AG04449 (cell line): ENCODE results near the gene BACH2.
"Not testable (repeated sequence)": the region's sequence is repeated elsewhere in the genome, so short reads cannot be mapped to it uniquely, and the experiment has no call there.

Experiments
- CTCF ChIA-PET: fragments of 350-600 bp; formaldehyde crosslinking; extraction: SDS; loops from one replicate; lab custom pipeline; 2021; ENCODE audit warnings: antibody characterized with exemption; lab: Yijun Ruan, JAX
- POLR2A ChIA-PET: fragments of 400-600, 350-600 bp; formaldehyde crosslinking; extraction: SDS; loops from one replicate; lab custom pipeline; 2020; ENCODE audit warnings: antibody characterized with exemption, inconsistent platforms; lab: Yijun Ruan, JAX
- DNase-seq: peaks from one replicate; pipeline ENCODE4 v3.0.0-alpha.2; 2010; ENCODE audit warnings: low read depth, low spot score
- H3K4me3 ChIP-seq: 2 replicates; pipeline ENCODE4 v1.5.1; 2011; ENCODE audit warnings: low read depth, mild to moderate bottlenecking, control low read depth, low read length
- TF ChIP-seq, protein P1 (sequence below): IDR thresholded peaks from one replicate; pipeline ENCODE4 v1.5.1; 2011; ENCODE audit warnings: mild to moderate bottlenecking, moderate library complexity, low read length, control low read depth, inconsistent platforms; ENCODE audit not compliant: insufficient read depth; ENCODE audit errors: missing control alignments

The BACH2 gene

GRCh38 chr6:90296341-90297114, at the start of gene BACH2:
BACH2 (minus strand) TSS chr6:90296843; CDS start chr6:90008844, 287,999 bp downstream.
- peak within 1 kb of the TSS; percentile 62 for H3K4me3 ChIP-seq
- TF ChIP-seq, protein P1, sequence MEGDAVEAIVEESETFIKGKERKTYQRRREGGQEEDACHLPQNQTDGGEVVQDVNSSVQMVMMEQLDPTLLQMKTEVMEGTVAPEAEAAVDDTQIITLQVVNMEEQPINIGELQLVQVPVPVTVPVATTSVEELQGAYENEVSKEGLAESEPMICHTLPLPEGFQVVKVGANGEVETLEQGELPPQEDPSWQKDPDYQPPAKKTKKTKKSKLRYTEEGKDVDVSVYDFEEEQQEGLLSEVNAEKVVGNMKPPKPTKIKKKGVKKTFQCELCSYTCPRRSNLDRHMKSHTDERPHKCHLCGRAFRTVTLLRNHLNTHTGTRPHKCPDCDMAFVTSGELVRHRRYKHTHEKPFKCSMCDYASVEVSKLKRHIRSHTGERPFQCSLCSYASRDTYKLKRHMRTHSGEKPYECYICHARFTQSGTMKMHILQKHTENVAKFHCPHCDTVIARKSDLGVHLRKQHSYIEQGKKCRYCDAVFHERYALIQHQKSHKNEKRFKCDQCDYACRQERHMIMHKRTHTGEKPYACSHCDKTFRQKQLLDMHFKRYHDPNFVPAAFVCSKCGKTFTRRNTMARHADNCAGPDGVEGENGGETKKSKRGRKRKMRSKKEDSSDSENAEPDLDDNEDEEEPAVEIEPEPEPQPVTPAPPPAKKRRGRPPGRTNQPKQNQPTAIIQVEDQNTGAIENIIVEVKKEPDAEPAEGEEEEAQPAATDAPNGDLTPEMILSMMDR = peak; percentile 23
- POLR2A ChIA-PET = interaction anchor here (1.3 kb wide), 1 partner anchor 78 kb away, joined by 3 read pairs; no protein-coding TSS in a partner anchor
- DNase-seq = no peak
- CTCF ChIA-PET = interaction anchor here (1.0 to 1.8 kb wide), 8 partner anchors 13 to 356 kb away, joined by 3 to 8 read pairs (median 4); no protein-coding TSS in a partner anchor

GRCh38 chr6:90343576-90343975, 46.9 kb upstream of the BACH2 start:
- CTCF ChIA-PET = interaction anchor here (0.7 to 2.1 kb wide), 6 partner anchors 8 to 50 kb away, joined by 3 to 8 read pairs (median 4); no protein-coding TSS in a partner anchor
- TF ChIP-seq, protein P1 = no peak
- DNase-seq = no peak
- POLR2A ChIA-PET = no interaction called here
- H3K4me3 ChIP-seq = no peak overlapping the region

- CTCF ChIA-PET = no interaction called here
- POLR2A ChIA-PET = no interaction called here
- no peak for DNase-seq
- TF ChIP-seq, protein P1 = no peak
- H3K4me3 ChIP-seq = no peak overlapping the region
These were observed 41.8 kb upstream of the BACH2 start for GRCh38 chr6:90338409-90338808.

- H3K4me3 ChIP-seq = no peak overlapping the region
- ChIA-PET POLR2A (no interaction called here), CTCF (no interaction called here)
- DNase-seq = no peak
- TF ChIP-seq, protein P1 = no peak
These were observed 39.8 kb upstream of the BACH2 start for GRCh38 chr6:90336388-90336947.

DNA sequence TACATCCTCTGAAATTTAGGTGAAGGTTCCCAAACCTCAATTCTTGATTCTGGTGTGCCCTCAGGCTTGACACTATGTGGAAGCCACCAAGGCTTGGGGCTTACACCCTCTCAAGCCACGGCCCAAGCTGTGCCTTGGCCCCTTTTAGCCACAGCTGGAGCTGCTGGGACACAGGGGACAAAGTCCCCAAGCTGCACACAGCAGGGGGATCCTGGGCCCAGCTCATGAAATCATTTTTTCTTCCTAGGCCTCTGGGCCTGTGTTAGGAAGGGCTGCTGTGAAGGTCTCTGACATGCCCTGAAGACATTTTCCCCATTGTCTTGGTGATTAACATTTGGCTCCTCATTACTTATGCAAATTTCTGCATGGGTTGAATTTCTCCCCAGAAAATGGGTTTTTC, 37.3 kb upstream of the BACH2 start:
- ChIA-PET CTCF (no interaction called here), POLR2A (no interaction called here)
- TF ChIP-seq, protein P1 = no peak
- H3K4me3 ChIP-seq = no peak overlapping the region
- no peak for DNase-seq

GRCh38 chr6:90332978-90333543, 36.4 kb upstream of the BACH2 start:
- DNase-seq, POLR2A ChIA-PET, CTCF ChIA-PET, H3K4me3 ChIP-seq: not testable (repeated sequence)
